ENCODE measurements around the gene FBXL19.

DNA sequence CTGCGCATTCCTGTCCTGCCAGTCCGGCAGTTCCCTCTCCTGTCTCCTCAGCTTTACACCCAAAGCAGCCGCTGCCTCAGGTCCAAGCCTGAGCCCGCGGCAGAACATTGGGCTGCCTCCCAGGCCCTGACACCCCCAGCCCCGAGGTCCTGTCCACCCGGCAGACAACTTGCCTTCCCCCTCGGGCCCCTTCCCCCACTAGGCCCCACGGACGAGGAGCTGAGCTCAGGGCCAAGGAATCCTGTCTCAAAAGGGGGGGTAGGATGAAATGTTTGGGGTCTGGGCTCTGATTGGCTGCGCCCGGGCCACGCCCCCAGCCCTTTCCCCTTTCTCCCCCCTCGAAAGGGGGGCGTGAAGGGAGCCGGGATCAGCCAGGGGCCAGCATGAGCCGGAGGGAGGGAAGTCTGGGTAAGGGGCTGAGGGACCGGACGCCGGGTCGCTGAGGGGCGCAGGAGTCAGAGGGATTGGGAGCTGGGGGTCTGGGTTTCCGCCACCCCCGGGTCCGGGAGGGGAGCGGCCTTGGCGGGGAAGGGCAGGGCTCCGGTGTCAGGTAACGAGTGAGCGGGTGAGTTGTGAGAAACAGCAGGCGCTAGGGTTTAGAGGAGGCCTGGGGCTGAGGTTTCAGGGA lies 27.0 kb upstream of the FBXL19 start, which contains the start of gene CTF1:
- TF ChIP-seq, protein P1, sequence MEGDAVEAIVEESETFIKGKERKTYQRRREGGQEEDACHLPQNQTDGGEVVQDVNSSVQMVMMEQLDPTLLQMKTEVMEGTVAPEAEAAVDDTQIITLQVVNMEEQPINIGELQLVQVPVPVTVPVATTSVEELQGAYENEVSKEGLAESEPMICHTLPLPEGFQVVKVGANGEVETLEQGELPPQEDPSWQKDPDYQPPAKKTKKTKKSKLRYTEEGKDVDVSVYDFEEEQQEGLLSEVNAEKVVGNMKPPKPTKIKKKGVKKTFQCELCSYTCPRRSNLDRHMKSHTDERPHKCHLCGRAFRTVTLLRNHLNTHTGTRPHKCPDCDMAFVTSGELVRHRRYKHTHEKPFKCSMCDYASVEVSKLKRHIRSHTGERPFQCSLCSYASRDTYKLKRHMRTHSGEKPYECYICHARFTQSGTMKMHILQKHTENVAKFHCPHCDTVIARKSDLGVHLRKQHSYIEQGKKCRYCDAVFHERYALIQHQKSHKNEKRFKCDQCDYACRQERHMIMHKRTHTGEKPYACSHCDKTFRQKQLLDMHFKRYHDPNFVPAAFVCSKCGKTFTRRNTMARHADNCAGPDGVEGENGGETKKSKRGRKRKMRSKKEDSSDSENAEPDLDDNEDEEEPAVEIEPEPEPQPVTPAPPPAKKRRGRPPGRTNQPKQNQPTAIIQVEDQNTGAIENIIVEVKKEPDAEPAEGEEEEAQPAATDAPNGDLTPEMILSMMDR (conservative IDR thresholded peaks at IDR 0.05; ENCODE audit: low read length): no peak
- no peak for TF ChIP-seq EZH2phosphoT487 (IDR thresholded peaks at IDR 0.05; ENCODE audit: borderline replicate concordance, low read depth, low read length)

All from OCI-LY7 (cell line).